IPS DF 6.9 (cell line): Measurements from ENCODE around the gene ARHGEF18.
A peak's percentile ranks its signal among the peaks of the same experiment; 100 is the strongest.

Source experiments
- DNase-seq: peaks from one replicate; pipeline ENCODE4 v3.0.0-alpha.2; 2013; ENCODE audit warnings: low read depth, low spot score
- H3K27ac ChIP-seq: one replicate; pipeline ENCODE4 v1.5.1; 2013; ENCODE audit warnings: low read length, control low read depth
- H3K27me3 ChIP-seq: 2 replicates; pipeline ENCODE4 v1.6.1; 2013; ENCODE audit warnings: mild to moderate bottlenecking, low read length; ENCODE audit not compliant: control insufficient read depth, insufficient read depth
- H3K36me3 ChIP-seq: 2 replicates; pipeline ENCODE4 v1.6.1; 2013; ENCODE audit warnings: low read length; ENCODE audit not compliant: control insufficient read depth, insufficient read depth
- H3K4me1 ChIP-seq: 2 replicates; pipeline ENCODE4 v1.6.1; 2013; ENCODE audit warnings: low read length; ENCODE audit not compliant: control insufficient read depth, insufficient read depth
- H3K4me3 ChIP-seq: 2 replicates; pipeline ENCODE4 v1.5.1; 2013; ENCODE audit warnings: mild to moderate bottlenecking, low read length
- H3K9me3 ChIP-seq: 2 replicates; pipeline ENCODE4 v1.6.1; 2013; ENCODE audit warnings: low read length, inconsistent platforms; ENCODE audit not compliant: control insufficient read depth, insufficient read depth
- WGBS: extraction: QIAGEN DNeasy Blood & Tissue Kit; methylation state at CpG from one replicate; pipeline ENCODE4 v1.1.7; 2013; ENCODE audit warnings: mixed read lengths, missing lambda C conversion rate; ENCODE audit not compliant: insufficient read length, insufficient coverage; 5-methylcytosine and 5-hydroxymethylcytosine counted together

Gene ARHGEF18

DNA sequence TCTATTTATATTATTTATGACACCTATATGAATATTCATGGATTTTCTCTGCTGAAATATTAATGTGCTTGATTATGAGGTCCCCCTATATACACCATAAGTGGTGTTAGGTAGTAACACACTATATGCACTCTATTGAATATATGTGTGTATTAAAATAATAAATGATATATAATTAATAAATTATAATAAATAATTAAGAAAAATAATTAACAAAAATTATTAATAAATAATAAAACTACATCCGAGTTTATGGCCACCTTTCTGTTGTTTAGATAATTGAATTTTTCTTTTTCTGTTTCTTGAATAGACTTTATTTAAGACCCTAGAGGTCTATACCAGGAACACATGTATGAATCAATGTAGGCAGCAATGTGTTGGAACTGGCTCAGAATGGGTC is 20.9 kb upstream of the ARHGEF18 start:
- H3K4me1 ChIP-seq: no peaks in the 10 kb centered on the region
- no peak overlapping the region for H3K4me3 ChIP-seq
- WGBS: no CpG with 5 or more reads among the region's 1 CpG
- H3K27me3 ChIP-seq: no peaks in the 10 kb centered on the region
- DNase-seq: no peak
- no peak overlapping the region for H3K27ac ChIP-seq
- no peaks in the 10 kb centered on the region for H3K9me3 ChIP-seq
- H3K36me3 ChIP-seq: no peaks in the 10 kb centered on the region

DNA sequence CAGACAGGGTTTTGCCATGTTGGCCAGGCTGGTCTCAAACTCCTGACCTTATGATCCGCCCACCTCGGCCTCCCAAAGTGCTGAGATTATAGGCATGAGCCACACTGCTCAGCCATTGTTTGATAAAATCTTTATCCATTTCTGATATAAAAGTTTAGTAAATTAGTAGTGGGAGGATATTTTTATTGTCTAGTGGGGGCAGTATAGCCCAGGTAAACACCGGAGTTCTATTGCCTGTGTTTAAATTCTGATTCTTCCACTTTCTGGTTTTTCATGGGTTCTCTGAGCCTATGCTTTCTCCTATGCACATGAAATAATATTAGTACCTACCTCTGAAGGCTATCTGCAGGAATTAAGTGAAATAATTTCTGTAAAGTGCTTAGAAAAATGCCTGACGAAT is 20.1 kb upstream of the ARHGEF18 start:
- DNase-seq: no peak
- Histone ChIP-seq H3K27ac (no peak overlapping the region), H3K4me1 (no peaks in the 10 kb centered on the region), H3K27me3 (no peaks in the 10 kb centered on the region), H3K4me3 (no peak overlapping the region), H3K9me3 (no peaks in the 10 kb centered on the region), H3K36me3 (no peaks in the 10 kb centered on the region)
- WGBS: no CpG with 5 or more reads among the region's 4 CpGs

GRCh38 chr19:7331446-7331845 is 17.3 kb upstream of the ARHGEF18 start:
- Histone ChIP-seq H3K4me3 (no peak overlapping the region), H3K27me3 (no peaks in the 10 kb centered on the region), H3K9me3 (no peaks in the 10 kb centered on the region), H3K4me1 (no peaks in the 10 kb centered on the region), H3K36me3 (no peaks in the 10 kb centered on the region), H3K27ac (no peak overlapping the region)
- DNase-seq: no peak
- 100% methylated on average over 2 of the region's 4 CpGs for WGBS

GRCh38 chr19:7333198-7334118 is 15.3 kb upstream of the ARHGEF18 start:
- DNase-seq: no peak
- no peak overlapping the region for H3K27ac ChIP-seq
- no CpG with 5 or more reads among the region's 17 CpGs for WGBS

DNA sequence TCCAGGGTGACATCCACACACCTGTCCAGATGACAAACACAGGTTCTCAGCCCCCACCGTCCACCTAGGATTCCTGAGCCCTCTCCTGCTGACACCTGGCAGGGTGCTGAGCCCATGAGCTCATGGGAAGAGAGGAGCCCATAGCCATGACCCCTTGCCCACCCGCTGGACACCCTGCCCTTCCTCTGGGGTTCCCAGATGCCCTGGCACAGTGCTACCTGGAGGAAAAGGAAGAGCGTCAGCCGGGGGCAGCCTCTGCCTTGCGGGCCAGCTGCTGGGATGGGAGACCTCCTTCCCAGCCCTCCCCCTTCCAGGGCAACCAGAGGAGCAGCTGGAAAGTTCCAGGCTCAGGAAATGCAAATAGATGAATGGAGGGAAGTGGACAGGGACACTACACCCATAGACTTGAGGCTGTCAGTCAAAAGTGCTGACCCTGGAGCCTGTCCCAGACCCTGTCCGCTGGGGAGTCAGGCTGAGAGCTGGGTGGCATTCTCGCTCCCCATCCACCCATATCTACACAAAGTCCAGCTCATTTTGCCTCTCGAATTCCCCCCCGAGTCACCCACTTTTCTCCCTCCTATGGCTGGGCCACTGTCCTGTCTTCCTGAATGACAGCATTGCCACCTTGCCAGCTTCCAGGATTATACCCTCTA is 12.3 kb upstream of the ARHGEF18 start:
- no peaks in the 10 kb centered on the region for H3K9me3 ChIP-seq
- no peak overlapping the region for H3K4me3 ChIP-seq
- no peaks in the 10 kb centered on the region for H3K36me3 ChIP-seq
- H3K27ac ChIP-seq: no peak overlapping the region
- WGBS: no CpG with 5 or more reads among the region's 9 CpGs
- no peaks in the 10 kb centered on the region for H3K4me1 ChIP-seq
- no peak for DNase-seq
- no peaks in the 10 kb centered on the region for H3K27me3 ChIP-seq

More at GRCh38 chr19:7333198-7334118, 15.3 kb upstream of the ARHGEF18 start:
- Histone ChIP-seq H3K9me3 (no peaks in the 10 kb centered on the region), H3K4me1 (no peaks in the 10 kb centered on the region), H3K36me3 (no peaks in the 10 kb centered on the region), H3K27me3 (no peaks in the 10 kb centered on the region), H3K4me3 (no peak overlapping the region)

- no CpG with 5 or more reads among the region's 12 CpGs for WGBS
- DNase-seq: no peak
- H3K36me3 ChIP-seq: no peaks in the 10 kb centered on the region
- H3K4me3 ChIP-seq: no peak overlapping the region
- no peaks in the 10 kb centered on the region for H3K4me1 ChIP-seq
- H3K27me3 ChIP-seq: no peaks in the 10 kb centered on the region
- no peaks in the 10 kb centered on the region for H3K9me3 ChIP-seq
- H3K27ac ChIP-seq: no peak overlapping the region
Measured at GRCh38 chr19:7337380-7338194, 11.2 kb upstream of the ARHGEF18 start.

DNA sequence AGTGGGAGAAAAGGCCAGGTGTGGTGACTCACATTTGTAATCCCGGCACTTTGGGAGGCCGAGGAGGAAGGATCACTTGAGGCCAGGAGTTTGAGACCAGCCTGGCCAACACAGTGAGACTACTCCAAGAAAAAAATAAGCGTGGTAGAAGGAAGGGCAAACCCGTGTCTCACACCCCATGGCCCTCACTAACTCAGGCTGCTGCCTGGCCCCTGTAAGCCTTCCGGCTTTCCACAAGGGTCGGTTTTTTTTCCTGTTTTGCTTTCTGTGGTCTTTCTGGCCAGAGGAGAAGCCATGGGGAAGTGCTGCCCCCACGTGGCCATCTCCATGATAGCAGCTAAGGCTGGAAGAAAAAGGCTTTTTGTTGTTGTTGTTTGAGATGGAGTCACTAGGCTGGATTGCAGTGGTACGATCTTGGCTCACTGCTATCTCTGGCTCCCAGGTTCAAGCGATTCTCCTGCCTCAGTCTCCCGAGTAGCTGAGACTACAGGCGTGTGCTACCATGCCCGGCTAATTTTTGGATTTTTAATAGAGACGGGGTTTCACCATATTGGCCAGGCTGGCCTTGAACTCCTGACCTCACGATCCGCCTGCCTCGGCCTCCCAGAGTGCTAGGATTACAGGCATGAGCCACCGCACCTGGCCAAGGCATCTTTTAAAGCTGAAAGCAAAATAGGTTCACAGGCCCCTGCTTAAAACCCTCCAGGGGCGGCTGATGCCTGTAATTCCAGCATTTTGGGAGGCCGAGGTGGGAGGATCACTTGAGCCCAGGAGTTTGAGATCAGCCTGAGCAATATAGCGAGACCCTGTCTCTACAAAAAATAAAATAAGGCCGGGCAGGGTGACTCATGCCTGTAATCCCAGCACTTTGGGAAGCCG is 7.5 kb upstream of the ARHGEF18 start:
- Histone ChIP-seq H3K4me1 (no peaks in the 10 kb centered on the region), H3K27ac (no peak overlapping the region), H3K36me3 (no peaks in the 10 kb centered on the region), H3K27me3 (no peaks in the 10 kb centered on the region), H3K9me3 (no peaks in the 10 kb centered on the region), H3K4me3 (no peak overlapping the region)
- DNase-seq: peak; percentile 76
- WGBS: no CpG with 5 or more reads among the region's 22 CpGs

- H3K4me1 ChIP-seq: no peaks in the 10 kb centered on the region
Measured at GRCh38 chr19:7342143-7342542, 6.6 kb upstream of the ARHGEF18 start.

DNA sequence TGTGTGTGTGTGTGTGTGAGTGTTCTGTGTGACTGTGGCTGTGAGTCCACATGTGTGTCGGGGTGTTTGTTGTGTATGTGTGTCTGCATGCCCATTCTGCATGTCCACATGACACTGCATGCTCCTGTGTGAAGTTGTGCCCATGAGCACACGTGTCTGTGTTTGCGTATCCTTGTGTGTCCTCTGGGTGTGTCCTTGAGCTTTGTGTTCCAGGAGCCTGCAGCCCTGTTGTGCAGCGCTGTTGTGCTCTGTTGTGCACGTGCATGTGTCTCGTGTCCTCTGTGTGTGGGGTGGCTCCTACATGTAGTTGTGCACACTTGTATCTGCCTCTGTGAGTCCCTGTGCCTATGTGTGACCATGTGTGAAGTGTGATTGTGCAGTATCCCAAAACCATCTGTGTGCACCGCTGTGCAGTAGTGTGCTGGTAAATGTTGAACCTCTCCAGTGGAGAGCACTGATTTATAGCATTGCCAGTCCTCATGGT is 2.2 kb upstream of the ARHGEF18 start:
- no CpG with 5 or more reads among the region's 7 CpGs for WGBS
- no peak overlapping the region for H3K4me3 ChIP-seq
- no peaks in the 10 kb centered on the region for H3K36me3 ChIP-seq

More at GRCh38 chr19:7342143-7342542, 6.6 kb upstream of the ARHGEF18 start:
- Histone ChIP-seq H3K27ac (no peak overlapping the region), H3K36me3 (no peaks in the 10 kb centered on the region), H3K9me3 (no peaks in the 10 kb centered on the region), H3K27me3 (no peaks in the 10 kb centered on the region), H3K4me3 (no peak overlapping the region)
- WGBS: no CpG with 5 or more reads among the region's 5 CpGs
- no peak for DNase-seq

More for the DNA sequence above, 2.2 kb upstream of the ARHGEF18 start:
- H3K27me3 ChIP-seq: no peaks in the 10 kb centered on the region
- H3K9me3 ChIP-seq: no peaks in the 10 kb centered on the region
- H3K4me1 ChIP-seq: no peaks in the 10 kb centered on the region
- DNase-seq: no peak
- no peak overlapping the region for H3K27ac ChIP-seq
